GM19239 (cell line): ENCODE data around the gene NUP62.

Source experiments
- DNase-seq: peaks from one replicate; pipeline ENCODE4 v3.0.0; 2011; ENCODE audit warnings: low spot score; ENCODE audit not compliant: insufficient read length
- FAIRE-seq: peaks from 2 replicates; lab custom pipeline; 2011; peaks lifted over from hg19 to GRCh38; lab: Jason Lieb, UNC

NUP62 gene

DNA sequence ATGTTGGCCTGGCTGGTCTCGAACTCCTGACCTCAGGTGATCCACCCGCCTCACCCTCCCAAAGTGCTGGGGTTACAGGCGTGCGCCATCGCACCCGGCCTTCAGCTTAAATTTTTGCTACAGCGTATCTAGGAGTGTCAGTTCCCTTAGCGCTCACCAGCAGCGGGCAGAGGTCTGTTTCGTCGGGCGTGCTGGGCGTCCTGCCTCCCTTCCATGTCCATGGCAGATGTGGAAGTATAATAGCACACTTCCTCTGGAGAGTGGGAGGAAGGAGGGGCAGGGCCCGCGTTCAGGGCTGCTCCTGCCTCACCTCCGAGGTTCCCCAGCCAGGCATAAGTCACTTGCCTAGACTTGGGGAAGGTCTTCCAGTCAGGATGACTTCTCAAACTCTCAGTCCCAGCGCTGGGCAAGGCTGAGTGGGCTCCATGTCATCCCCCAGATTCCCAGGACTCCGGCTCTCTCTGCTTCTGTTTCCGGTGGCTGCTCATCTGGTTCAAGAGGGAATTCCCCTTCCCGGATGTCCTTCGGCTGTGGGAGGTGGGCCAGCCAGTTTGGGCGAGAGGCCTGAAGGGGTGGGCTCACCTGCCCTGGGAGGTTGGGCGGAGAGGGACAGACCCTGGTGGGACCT is 42.2 kb downstream of the NUP62 start:
- FAIRE-seq (no peak), DNase-seq (no peak)

DNA sequence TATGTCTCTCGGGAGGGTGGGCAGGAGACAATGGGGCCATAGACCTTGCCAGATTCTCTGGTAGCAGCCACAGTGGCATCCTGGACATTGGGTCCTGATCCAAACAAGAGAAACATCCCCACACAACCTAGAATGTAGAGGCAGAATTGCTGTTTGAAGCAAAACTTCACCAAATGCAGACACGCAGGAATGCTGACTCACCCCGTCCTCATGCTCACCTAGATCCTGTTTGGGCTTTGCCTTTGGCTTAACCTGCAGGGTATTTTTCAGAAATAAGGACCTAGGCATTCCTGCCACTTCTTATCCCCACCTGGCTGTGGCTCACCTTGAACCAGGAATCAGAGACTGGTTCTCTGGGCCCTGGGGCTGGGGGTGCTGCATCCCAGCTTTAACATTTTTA is 44.5 kb downstream of the NUP62 start:
- DNase-seq (no peak), FAIRE-seq (no peak)

DNA sequence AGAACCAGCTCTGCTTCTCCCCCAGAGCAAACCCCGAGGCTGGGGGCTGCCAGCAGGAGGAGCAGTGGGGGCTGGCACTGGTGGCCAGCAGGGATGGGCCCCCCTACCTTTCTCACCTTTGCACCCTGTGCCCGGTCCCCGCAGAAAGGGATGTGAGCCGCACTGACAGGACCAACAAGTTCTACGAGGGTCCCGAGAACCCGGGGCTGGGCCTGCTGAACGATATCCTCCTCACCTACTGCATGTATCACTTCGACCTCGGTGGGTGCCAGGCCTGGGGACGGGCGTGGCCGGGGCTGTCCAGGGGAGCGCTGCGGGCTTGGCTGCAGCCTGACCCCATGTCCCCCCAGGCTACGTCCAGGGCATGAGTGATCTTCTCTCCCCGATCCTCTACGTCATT is 45.2 kb downstream of the NUP62 start:
- no peak for DNase-seq
- no peak for FAIRE-seq

DNA sequence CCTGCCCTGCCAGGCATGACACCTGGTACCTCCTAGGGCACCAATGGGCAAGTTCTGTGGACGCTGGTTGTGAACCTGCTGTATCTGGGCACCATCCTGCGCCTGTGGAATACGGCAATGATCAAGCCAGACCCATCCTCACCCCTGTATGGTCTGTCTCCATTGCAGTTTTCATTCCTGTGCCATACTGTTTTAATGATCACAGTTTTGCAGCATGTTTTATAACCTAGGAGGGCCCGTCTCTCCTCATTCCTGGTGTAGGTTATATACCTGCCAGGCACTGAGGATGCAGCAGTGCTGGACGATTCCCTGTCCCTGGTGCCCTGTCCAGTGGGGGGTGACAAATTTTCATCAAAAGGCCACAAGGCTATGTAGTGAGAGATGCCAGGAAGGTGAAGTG is 46.2 kb downstream of the NUP62 start:
- no peak for DNase-seq
- FAIRE-seq = no peak

DNA sequence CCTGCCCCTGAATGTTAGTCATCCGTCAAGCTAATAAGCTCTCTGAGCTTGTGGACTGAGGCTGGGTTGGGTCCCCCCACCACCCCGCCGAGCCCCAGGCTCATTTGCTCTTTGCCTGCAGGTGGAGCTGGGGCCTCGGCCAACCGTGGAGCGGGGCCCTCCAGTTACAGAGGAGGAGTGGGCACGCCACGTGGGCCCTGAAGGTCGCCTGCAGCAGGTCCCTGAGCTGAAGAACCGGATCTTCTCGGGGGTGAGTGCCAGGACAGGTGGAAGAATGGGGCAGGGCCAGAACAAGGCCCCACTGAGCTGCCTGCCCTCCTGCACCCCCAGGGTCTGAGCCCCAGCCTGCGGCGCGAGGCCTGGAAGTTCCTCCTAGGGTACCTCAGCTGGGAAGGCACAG is 46.7 kb downstream of the NUP62 start:
- DNase-seq (no peak), FAIRE-seq (no peak)

DNA sequence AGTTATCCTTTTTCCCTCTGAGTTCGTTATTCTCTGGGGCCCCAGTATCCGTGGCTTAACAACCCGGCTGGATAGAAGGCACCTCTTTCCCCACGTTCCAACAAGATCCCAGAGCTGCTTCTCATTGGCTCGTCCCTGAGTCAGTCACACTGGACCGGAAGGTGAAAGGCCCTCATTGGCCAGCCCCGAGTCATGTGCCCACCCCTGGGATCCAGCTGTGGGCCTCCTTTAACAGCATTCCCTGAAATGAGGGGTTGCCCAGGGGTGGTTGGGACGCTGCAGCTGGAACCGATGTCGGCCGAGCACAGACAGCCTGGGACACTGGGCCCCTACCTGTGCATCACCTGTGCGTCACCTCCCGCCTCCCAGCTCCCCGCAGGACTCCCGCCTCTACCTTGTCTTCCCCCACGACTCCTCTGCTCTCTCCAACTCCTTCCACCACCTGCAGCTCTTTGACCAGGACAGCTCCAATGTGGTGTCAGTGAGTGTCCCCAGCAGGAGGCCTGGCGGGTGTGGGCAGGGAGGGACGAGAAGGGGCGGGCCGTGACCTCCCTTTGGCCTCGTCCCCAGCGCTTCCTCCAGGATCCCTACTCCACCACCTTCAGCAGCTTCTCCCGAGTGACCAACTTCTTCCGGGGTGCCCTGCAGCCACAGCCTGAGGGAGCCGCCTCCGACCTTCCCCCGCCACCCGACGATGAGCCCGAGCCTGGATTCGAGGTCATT is 47.5 kb downstream of the NUP62 start:
- no peak for FAIRE-seq
- no peak for DNase-seq

DNA sequence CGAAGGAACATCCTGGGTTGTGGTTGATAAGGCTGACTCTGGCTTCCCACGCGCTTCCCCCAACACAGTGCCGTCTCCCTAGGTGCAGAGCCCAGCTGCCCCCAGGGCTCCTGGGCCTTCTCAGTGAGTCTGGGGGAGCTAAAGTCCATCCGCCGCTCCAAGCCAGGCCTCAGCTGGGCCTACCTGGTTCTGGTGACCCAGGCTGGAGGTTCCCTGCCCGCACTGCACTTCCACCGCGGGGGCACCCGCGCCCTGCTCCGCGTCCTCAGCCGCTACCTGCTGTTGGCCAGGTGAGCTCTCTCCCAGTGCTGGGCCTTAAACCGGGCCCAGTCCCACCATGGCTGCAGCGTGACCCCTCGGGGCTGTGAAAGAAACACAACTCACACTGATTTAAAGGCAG is 48.1 kb downstream of the NUP62 start:
- DNase-seq (no peak), FAIRE-seq (no peak)

DNA sequence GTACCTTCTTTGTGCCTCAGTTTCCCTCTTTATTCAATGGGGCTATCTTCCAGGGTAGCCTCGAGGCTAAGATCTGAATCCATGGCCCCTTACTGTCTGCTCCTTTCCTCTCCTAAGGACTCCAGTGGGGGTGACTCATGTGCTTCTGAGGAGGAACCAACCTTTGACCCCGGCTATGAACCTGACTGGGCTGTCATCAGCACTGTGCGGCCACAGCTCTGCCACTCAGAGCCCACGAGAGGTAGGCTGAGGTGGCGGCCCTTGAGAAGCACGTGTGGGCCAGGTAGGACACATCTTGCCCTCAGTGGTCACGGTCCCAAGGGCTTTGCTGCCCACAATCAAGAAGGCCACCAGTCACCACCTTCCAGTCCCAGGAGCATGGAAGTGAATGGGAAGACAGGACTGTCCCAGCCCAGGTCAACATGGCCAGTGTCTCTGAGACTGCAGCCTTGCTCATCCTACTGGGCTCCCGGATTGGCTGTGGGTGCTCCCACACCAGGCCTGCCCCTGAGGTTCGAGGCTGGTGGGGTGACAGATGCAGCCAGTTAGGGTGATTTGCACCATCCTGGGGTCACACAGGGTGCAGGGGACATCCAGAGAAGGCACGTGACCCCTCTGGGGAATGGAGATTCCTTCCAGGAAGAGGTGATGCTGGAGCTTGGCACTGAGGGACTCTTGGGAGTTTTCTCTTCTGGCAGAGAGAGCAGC is 49.0 kb downstream of the NUP62 start:
- FAIRE-seq (no peak), DNase-seq (no peak)

DNA sequence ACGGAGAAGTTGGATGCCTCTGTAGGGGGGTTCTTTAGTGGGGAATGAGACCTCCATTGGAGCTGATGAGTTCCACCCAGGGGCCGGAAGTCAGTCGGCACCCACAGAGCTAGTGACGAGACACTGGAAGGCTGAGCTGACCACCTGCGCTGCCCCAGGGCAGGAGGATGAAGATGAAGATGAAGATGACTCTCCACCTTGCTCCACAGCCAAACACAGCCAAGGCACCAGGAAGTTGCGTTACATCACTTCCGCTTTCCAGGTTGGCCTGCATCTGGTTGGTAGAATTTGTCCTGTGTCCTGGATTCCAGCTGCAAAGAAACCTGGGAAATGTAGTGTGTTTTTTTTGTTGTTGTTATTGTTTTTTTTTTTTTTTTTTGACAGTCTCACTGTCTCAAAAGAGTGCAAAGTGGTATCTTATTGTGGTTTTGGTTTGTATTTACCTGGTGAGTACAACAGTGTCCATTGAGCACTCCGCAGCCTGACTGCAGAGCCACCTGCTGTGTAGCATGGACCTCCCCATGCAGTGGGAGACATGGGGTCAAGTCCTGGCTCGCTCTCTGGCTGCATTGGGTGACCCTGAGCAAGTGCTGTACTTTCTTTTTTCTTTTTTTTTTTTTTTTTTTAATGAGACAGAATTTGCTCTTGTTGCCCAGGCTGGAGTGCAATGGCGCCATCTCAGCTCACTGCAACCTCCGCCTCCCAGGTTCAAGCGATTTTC is 49.9 kb downstream of the NUP62 start:
- no peak for DNase-seq
- FAIRE-seq = no peak

DNA sequence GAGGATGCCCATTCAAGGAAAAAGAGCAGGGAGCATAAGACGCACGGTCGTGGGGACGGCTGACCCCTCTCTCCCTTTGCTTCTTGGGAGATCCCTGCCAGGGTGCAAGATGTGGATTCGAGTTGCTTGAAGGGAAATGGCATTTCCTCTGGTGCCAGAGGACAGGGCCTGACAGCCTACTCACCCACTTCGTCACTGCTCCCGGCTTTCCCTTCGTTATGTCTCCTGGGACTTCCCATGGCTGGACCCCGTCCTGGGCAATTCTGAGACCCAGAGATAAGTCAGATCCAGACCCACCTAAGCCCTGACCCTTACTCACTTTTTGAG is 50.6 kb downstream of the NUP62 start:
- FAIRE-seq = no peak
- DNase-seq = no peak

DNA sequence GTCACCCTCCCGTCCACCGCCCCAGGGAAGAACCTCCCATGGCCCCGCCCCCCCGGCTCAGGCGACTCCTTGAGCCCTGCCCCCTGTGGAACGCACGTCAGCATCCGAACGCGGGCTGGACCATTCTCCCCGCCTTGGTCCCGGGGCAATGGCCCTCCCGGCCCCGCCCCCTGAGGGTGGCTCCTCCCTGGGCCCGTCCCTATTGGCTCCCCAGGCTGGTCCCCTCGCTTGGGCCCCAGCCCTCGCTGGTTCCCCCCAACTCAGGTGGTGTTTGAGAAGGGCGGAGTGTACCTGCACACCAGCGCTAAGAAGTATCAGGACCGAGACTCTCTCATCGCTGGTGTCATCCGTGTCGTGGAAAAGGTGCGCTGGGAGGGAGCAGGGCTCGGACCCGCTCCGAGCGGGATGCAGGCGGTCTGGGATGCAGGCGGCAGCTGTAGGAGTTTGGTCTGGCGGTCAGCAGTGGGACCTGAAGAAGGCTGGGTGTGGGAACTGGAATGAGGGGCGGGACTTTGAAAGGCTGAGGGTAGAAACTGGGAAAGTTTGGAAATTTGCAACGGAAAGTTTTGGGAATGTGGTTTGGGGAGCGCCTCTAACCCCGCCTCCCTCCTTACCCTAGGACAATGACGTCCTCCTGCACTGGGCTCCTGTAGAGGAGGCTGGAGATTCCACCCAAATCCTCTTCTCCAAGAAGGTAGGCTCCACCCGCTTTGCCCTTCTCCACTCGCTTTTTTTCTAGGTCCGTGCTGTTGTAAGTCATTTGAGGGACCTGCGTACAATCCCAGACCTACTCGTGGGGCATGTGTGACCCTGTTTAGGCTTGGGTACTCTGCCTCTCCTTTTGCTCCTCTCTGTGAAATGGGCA is 51.2 kb downstream of the NUP62 start:
- FAIRE-seq = no peak
- peak; percentile 98 for DNase-seq

DNA sequence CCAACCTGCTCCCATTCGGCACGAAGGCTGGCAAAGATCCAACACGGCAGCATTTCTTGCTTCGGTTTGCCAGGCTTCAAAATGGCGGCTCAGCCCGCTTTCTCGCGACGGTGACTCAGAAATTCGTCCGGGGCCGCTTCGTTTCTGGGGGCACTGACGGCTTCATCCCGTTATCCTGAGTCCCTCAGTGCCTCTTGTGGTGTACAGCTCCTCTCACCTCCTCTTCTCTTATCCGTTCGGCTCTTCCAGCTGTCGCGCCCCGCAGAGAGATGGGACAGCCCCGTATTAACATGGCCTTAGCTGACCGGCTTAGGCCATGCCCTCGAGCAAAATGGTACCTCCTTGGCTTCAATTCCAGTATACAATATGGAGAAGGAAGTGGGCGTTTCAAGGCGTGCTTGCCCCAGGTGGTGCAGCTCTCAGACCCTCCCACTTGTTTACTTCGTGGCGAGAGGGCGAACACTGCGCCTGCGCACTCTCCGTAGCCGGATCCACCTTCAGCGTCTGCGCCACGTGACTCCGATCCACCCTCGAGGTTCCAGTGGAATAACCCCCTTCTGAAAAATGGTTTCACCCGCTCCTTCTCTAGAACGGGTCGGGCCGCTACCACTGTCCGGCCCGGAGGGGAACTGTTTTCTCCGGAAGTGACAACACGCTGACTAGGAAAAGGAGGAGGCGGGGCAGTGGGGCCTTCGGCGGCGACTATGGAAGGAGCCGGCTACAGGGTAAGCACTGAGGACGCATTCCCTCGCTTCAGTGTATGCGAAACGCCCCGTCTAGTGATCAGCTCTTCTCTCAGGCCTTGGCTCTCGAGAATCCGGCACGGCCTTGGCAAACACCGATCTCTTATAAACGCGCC is 52.1 kb downstream of the NUP62 start, which contains the start of the genes AKT1S1 and TBC1D17:
Gene AKT1S1, minus strand, starts transcription at position 336 of the 859 bp plus-strand sequence. CDS start 4,060 bp downstream, outside the sequence.
Gene TBC1D17, plus strand, starts transcription at position 683 of the 859 bp plus-strand sequence. Its CDS starts 22 bp downstream, at position 705.
- FAIRE-seq = no peak
- DNase-seq = peak; percentile 96

DNA sequence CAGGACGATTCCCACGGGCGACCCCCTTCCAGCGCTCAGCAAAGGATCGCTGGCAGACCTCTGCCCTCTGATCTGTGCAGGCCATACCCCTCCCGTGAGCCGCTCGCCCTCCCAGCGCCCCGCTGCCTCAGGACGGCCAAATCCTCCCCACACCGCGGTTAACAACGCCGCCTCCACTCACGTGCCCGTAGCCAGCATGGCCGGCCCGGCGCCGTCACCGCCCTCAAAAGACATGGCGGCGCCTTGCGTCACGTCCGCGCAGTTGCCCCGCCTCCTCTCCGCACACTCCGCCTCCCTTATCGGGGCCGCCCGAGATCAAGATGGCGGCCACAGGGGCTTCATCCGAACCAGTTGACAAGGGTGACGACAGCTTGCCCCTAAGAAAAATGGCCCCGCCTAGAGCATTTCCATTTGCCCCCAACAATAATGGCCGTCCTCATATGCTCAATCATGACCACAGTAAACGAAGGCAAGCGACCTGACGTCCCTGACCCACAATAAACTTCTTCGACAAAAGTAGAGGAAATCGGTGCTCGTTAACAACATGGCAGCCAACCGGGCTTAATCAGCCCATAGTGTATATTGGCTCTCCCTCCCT is 52.8 kb downstream of the NUP62 start:
- DNase-seq (peak; percentile 70), FAIRE-seq (peak; percentile 100)

DNA sequence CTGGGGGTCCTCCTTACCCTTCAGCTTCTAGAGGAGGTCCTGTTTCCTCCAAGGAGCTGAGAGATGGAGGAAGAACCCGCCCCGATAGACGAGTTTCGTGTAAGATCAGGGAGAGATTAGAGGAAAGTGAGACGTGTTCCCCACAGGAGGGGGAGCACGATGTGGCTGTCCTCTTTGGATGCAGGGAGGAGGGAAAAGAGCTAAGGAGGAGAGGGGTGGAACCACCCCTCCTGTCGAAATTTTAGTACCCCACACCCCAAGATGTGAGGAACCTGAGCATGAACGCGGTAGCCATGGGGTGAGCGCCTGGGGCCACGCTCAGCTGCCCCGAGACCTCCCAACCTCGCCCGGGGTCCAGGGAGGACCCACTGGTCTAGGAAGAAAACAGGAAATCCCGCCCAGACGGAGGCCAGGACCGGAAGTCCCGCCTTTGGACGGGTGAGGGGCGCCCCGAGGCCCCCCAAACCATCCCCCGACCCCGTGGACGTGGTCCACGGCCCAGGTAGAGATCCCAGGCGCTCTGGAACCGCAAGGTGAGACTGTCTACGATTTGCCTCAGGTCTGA is 53.4 kb downstream of the NUP62 start:
- FAIRE-seq (peak; percentile 71), DNase-seq (no peak)

DNA sequence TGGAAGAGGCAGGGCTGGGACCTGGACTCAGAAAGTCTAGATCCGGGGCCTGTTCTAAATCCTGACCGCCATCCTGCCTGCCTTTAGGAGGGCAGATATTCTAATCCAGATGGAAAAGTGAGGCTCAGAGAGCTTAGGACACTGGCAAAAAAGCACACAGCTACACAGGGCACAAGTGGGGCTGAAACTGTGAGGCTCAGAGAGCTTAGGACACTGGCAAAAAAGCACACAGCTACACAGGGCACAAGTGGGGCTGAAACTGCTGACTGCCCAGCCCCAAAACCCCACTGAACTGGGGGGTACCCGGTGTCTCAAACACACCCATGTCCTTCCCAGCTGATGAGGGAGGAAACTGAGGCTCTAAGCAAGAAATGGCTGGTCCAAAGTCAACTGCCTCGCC is 54.1 kb downstream of the NUP62 start:
- DNase-seq (no peak), FAIRE-seq (no peak)

DNA sequence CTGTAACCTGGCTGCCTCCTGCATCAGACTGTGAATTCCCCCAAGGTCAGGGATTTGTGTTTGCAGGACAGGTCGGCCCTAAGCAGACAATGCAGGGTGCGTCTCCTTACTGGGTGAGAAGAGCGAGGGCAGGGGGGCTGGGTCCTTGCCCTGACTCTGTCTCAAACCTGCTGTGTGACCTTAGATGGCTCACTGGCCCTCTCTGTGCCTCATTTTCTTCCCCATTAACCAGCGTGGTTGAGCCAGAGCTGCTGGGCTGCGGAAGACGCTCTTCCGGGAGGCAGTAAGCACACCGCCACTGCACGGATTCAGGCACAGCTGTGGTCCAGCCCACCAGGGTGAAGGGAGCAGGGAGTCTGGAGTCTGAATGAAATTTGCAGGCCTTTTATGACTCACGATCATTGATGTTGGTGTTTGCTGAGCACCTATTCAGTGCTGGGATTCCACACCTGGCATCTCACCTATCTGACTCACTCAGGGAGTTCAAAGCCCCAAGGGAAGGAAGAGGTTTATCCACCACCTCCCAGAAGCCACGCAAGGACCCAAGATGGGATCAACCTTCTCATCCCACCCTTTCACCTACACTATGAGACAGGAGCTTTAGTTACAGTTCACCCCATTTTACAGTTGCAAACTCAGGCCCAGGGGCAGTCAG is 54.7 kb downstream of the NUP62 start:
- FAIRE-seq = no peak
- no peak for DNase-seq

DNA sequence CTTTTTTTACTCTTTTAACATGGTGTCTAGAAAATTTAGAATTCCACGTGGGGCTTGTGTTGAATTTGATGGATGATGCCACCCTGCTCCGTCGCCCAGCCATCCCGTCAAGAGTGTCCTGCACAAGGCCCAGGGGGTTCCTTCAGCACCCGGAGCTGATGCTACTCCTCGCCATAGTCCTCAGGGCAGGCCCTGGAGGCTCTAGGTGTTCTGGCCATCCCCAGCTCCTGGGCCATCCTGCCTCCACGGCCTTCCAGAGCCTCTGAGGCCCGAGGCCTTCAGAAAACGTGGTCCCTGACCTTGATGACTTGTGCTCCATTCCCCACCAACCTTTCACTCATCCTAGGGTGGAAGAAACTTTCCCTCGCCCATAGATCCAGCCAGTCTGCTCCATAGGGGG is 55.5 kb downstream of the NUP62 start:
- no peak for FAIRE-seq
- DNase-seq = no peak

DNA sequence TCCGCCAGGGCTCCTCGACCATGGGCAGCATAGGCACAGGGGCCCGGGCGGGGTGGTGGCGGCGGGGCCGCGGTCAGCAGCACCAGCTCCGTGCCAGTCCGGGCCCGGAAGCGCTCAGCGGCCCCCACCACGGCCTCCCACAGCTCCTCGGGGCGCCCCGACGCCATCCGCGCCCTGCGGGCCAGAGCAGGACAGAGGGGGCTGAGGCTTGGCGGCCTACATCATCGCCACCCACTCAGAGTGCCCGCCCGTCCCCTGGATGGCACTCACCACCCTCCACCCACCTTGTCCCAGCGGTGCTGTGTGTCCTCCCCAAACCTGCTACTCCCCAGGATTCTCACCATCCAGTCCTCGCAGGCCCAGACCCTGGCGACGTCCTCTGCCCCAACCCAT is 56.2 kb downstream of the NUP62 start:
- DNase-seq (no peak), FAIRE-seq (no peak)
